HG02759 (cell line): Measurements from ENCODE around the gene RNF223.
"Not testable (repeated sequence)": the region's sequence is repeated elsewhere in the genome, so short reads cannot be mapped to it uniquely, and the experiment has no call there.

Source experiments
- ATAC-seq: cut with Tn5 transposase; IDR thresholded peaks from one replicate; pipeline ENCODE4 v1.9.1; 2021; ENCODE audit warnings: mild to moderate bottlenecking, moderate library complexity; ENCODE audit not compliant: unreplicated experiment

The RNF223 gene

GRCh38 chr1:1061682-1062345, 12.3 kb downstream of the RNF223 start:
- ATAC-seq: no peak

- ATAC-seq: no peak
These were observed 13.7 kb downstream of the RNF223 start for GRCh38 chr1:1060281-1061000.

GRCh38 chr1:1059494-1060280, 14.4 kb downstream of the RNF223 start:
- ATAC-seq: peak; percentile 71

- ATAC-seq: peak; percentile 45
These were observed 15.1 kb downstream of the RNF223 start for GRCh38 chr1:1058921-1059493.

- ATAC-seq: no peak
These were observed 15.8 kb downstream of the RNF223 start for GRCh38 chr1:1058088-1058905.

- ATAC-seq: not testable (repeated sequence)
These were observed 16.4 kb downstream of the RNF223 start for GRCh38 chr1:1057769-1058087.

- ATAC-seq: no peak
These were observed 18.0 kb downstream of the RNF223 start for GRCh38 chr1:1055841-1056736.

GRCh38 chr1:1054971-1055370, 19.1 kb downstream of the RNF223 start:
- ATAC-seq: no peak

- ATAC-seq: no peak
These were observed 19.9 kb downstream of the RNF223 start for GRCh38 chr1:1054099-1054700.

- no peak for ATAC-seq
These were observed 20.4 kb downstream of the RNF223 start for GRCh38 chr1:1053682-1054081.

- no peak for ATAC-seq
These were observed 21.1 kb downstream of the RNF223 start for GRCh38 chr1:1053022-1053421.

- ATAC-seq: no peak
These were observed 21.9 kb downstream of the RNF223 start for GRCh38 chr1:1052003-1052840.

- no peak for ATAC-seq
These were observed 22.8 kb downstream of the RNF223 start for GRCh38 chr1:1051127-1051810.

- no peak for ATAC-seq
These were observed 23.5 kb downstream of the RNF223 start for GRCh38 chr1:1050577-1051052.

- no peak for ATAC-seq
These were observed 24.6 kb downstream of the RNF223 start for GRCh38 chr1:1049318-1050165.

GRCh38 chr1:1048765-1049164, 25.3 kb downstream of the RNF223 start:
- no peak for ATAC-seq

- ATAC-seq: no peak
These were observed 26.1 kb downstream of the RNF223 start for GRCh38 chr1:1047963-1048362.
